ENCODE results near the gene ZCCHC14.
A peak's percentile ranks its signal among the peaks of the same experiment; 100 is the strongest.

Gene ZCCHC14

DNA sequence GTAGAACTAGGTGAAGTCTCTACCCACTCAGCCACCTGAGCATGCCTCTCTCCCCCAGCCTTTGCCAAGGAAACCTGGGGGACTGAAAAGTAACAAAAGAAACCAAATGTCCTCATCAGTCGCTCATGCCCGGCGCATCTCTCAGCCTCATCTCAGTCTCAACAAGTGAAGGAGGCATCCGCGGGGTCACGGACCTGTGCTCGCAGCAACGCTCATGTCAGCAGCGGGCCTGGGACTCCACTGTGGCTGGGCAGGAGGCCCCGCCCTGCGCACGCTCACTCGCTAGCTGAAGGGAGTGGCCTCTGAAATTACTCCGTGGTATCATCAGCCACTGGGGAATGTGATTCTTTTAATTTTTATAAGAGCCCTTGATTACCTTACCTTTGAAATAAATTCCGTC lies 69.4 kb downstream of the ZCCHC14 start:
- no peak for DNase-seq

GRCh38 chr16:87422106-87422505 lies 70.7 kb downstream of the ZCCHC14 start:
- no peak for DNase-seq

- no peak for DNase-seq
Measured at GRCh38 chr16:87421003-87421912, 71.6 kb downstream of the ZCCHC14 start.

GRCh38 chr16:87420026-87421002 lies 72.5 kb downstream of the ZCCHC14 start:
- no peak for DNase-seq

- no peak for DNase-seq
Measured at GRCh38 chr16:87418644-87419043, 74.2 kb downstream of the ZCCHC14 start.

- no peak for DNase-seq
Measured at GRCh38 chr16:87418216-87418615, 74.6 kb downstream of the ZCCHC14 start.

GRCh38 chr16:87417528-87417910 lies 75.3 kb downstream of the ZCCHC14 start:
- no peak for DNase-seq

- DNase-seq, result peak; percentile 29 to 38
Measured at GRCh38 chr16:87416826-87417527, 75.8 kb downstream of the ZCCHC14 start.

DNA sequence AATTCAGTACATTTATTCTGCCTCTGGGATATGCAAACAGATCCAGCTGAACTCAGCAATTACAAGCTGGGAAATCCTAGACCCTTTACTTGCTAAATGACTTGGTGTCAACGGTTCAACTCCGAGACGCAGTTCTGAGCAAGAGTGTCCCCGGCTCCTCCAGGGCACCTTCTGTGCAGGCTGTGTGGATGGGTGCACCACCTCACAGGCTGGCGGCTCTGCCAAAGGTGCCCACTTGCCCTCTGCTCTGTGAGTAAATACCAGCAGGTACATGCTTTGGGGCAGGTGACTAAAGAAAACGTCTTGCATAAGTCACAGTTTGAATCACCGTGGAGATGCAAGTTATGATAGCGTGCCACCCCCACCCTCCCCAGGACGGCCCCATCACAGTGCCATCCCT lies 77.4 kb downstream of the ZCCHC14 start:
- DNase-seq, result no peak

DNA sequence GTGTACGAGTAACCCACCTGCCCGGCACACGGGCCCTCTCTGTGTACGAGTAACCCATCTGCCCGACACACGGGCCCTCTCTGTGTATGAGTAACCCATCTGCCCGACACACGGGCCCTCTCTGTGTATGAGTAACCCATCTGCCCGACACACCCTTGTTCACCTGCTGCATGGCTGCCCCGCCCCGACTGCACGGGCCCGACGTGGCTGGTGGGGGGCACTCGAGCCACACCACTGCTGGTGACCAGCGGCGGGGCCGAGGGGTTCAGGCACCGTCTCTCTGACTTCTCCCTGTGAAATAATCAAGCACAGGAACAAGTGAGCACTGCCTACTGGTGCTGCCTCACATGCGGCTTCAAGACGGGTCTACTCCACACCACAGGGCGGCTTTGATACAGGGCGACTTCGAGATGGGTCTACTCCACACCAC lies 78.6 kb downstream of the ZCCHC14 start:
- no peak for DNase-seq

- no peak for DNase-seq
Measured at GRCh38 chr16:87412996-87413421, 79.8 kb downstream of the ZCCHC14 start.

DNA sequence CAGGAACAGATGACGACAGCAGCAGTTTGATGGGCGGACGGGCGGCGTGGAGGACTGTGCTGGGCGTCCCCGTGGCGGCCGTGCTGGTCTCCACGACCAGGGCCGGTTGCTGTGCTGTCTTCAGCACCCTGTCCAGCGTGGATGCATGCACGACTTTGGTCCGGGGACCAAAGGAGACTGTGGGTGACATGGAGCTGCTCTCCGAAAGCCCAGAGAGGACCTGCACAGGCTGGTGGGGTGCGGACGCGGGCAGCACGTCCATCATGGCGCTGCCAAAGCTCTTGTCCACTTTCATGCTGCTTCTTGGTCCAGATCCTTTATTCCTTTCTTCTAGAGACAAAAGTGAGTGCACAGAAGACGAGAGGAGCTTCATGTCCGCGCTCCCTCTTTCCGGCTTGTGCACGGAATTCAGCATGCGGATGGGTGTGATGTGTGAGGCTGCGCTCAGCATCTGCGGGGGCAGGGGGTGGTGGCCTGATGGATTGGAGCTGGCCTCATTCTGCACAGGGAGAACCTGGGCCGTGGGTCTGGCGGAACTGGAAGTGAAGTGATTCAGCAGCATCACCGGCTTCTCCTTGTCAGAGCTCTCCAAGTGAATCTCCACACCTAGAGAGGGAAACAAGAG lies 80.3 kb downstream of the ZCCHC14 start:
- DNase-seq, result no peak

GRCh38 chr16:87411375-87412271 lies 81.2 kb downstream of the ZCCHC14 start:
- DNase-seq, result no peak

DNA sequence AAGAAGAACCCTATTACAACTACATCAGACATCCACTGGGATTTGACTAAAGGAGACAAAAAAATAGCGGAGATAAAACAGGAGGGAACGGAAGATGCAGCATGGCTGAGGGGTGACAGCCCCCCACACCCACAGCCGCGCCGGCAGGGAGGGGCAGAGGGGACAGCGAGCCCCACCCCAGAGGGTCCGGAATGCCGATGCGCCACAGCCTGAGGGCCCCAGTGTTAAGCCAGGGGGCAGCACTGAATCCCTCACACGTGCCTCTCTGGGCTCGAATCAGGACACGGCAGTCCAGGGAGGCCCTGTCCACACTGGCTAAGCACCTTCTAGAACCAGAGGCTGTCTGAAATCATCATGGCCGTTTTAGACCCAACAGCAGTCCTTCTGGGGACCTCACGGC lies 81.9 kb downstream of the ZCCHC14 start:
- no peak for DNase-seq

DNA sequence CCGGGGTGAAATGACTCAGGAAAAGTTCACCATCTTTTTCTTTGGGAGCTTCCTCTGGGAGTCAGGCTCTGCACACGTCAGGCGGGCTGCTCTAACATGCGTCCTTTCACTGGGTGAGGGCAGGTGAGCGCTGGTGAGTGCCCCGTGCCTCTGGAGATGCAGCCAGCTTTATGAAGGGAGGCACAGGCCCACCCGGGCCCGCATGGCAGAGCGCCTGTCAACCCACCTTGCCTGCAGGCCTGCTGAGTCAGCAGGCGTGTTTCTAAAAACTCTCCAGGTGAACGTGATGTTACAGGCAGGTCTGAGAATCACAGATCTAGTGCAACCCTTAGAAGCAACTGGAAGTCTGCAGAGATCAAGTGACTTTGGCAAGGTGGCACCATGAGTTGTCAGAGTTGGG lies 82.3 kb downstream of the ZCCHC14 start:
- DNase-seq, result no peak

DNA sequence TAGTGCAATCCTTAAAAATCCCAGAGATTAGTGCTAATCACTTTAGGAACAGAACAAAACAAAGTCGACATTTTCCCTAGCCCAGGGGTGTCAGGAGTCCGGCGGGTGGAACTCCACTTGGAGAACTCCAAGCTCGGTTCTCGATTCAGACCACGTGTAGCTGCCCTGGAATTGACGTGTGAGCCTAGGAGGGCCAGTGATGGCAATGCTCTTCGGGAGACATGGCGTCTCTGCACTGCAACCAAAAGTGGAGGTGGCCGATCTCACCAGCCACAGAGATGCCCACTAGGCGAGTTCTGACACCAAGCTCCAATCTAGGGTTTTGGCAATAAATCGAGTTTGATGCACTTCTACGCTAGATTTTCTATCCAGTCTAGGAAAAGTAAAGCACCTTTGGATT lies 83.0 kb downstream of the ZCCHC14 start:
- DNase-seq, result no peak

- no peak for DNase-seq
Measured at GRCh38 chr16:87409153-87409552, 83.7 kb downstream of the ZCCHC14 start.

- DNase-seq, result no peak
Measured at GRCh38 chr16:87407511-87408112, 85.2 kb downstream of the ZCCHC14 start.

GRCh38 chr16:87406495-87407088 lies 86.2 kb downstream of the ZCCHC14 start:
- no peak for DNase-seq

All from activated CD4-positive, alpha-beta T cell treated with anti-CD3 and anti-CD28 coated beads, Interleukin-2, amount 50 U/mL, for 4 hours (primary cell).